CD4-positive, alpha-beta T cell (primary cell): ENCODE measurements around the gene KIF26B. TPM values are rescaled to one million over a fixed set of nuclear protein-coding genes. Genes with fewer than 3 reads are reported as not detected.

Source experiments
- ATAC-seq: fragments of 200-7000 bp; cut with Tn5 transposase; one replicate; pipeline ENCODE4 v1.10.0; 2022; ENCODE audit warnings: mild to moderate bottlenecking; ENCODE audit not compliant: poor library complexity
- CTCF ChIA-PET: fragments of 350-600 bp; sonication (Branson Sonifier 250); formaldehyde crosslinking; loops from one replicate; lab custom pipeline; 2021; ENCODE audit warnings: antibody characterized with exemption, inconsistent platforms; lab: Charles Lee
- POLR2A ChIA-PET: fragments of 350-600 bp; sonication (Branson Sonifier 250); formaldehyde crosslinking; loops from one replicate; lab custom pipeline; 2021; ENCODE audit warnings: antibody characterized with exemption, inconsistent platforms; lab: Charles Lee
- DNase-seq, 14 experiments: peaks; one replicate each; pipeline ENCODE4 v3.0.0-alpha.2; 2013 to 2020; ENCODE audit warnings: mixed read lengths in 2 of 14
- H3K27ac ChIP-seq, 2 donors: one replicate each; pipeline versions ENCODE4 v1.5.1 to v1.7.0; 2013; ENCODE audit warnings: low read length in 2 of 2, low read depth in 1 of 2, mild to moderate bottlenecking in 1 of 2
- H3K27me3 ChIP-seq, 2 experiments: 1 replicate in 1 of 2; 2 replicates in 1 of 2; pipeline versions ENCODE4 v1.6.1 to v1.7.0; 2013; ENCODE audit warnings: low read length in 2 of 2, control low read depth in 1 of 2, mild to moderate bottlenecking in 1 of 2, moderate library complexity in 1 of 2; ENCODE audit not compliant: insufficient read depth in 2 of 2, control insufficient read depth in 1 of 2
- H3K36me3 ChIP-seq: one replicate; pipeline ENCODE4 v1.6.1; 2013; ENCODE audit warnings: low read length, control low read depth; ENCODE audit not compliant: insufficient read depth
- H3K4me1 ChIP-seq: one replicate; pipeline ENCODE4 v1.6.1; 2013; ENCODE audit warnings: low read length, control low read depth; ENCODE audit not compliant: insufficient read depth
- H3K4me3 ChIP-seq: one replicate; pipeline ENCODE4 v1.5.1; 2013; ENCODE audit warnings: mild to moderate bottlenecking, low read length, moderate library complexity
- H3K9me3 ChIP-seq, 2 experiments: 1 replicate in 1 of 2; 2 replicates in 1 of 2; pipeline versions ENCODE4 v1.6.1 to v1.7.0; 2013; ENCODE audit warnings: low read length in 2 of 2, mild to moderate bottlenecking in 2 of 2, control low read depth in 1 of 2, moderate library complexity in 1 of 2; ENCODE audit not compliant: control insufficient read depth in 1 of 2, insufficient read depth in 1 of 2
- H3K27ac Mint-ChIP-seq: one replicate; pipeline ENCODE4 v1.8.0; 2020; ENCODE audit warnings: mixed read lengths
- H3K27me3 Mint-ChIP-seq: one replicate; pipeline ENCODE4 v1.8.0; 2021; ENCODE audit warnings: mixed read lengths
- H3K36me3 Mint-ChIP-seq: one replicate; pipeline ENCODE4 v1.8.0; 2021; ENCODE audit warnings: low read depth, mixed read lengths
- H3K4me1 Mint-ChIP-seq: one replicate; pipeline ENCODE4 v1.8.0; 2021; ENCODE audit warnings: low read depth, mixed read lengths
- H3K4me3 Mint-ChIP-seq: one replicate; pipeline ENCODE4 v1.8.0; 2020; ENCODE audit warnings: mild to moderate bottlenecking, mixed read lengths
- H3K9me3 Mint-ChIP-seq: one replicate; pipeline ENCODE4 v1.8.0; 2020; ENCODE audit warnings: mixed read lengths
- intact Hi-C, 2 experiments: fragments of 100-400 bp; cut with DNase I in 1 of 2; cut with micrococcal nuclease in 1 of 2; formaldehyde crosslinking; loops; one replicate each; pipeline versions ENCODE4 v1.15.1 to v1.9.0; 2023 to 2025; cut with DNase I, micrococcal nuclease
- total RNA-seq, 174 experiments: library from RNA in 2 of 174; stranded (reverse) in 2 of 174; gene quantifications; one replicate each; pipeline ENCODE4 v1.2.3 and lab custom pipeline; 2021 to 2026
- TF ChIP-seq, protein P1 (sequence below): fragments of 200-600 bp; IDR thresholded peaks from one replicate; pipeline ENCODE4 v1.8.0; 2022; ENCODE audit warnings: antibody characterized with exemption, mild to moderate bottlenecking

The KIF26B gene
- total RNA-seq, 2 experiments from 2014 or later: 0.03 TPM; not detected in 1

DNA sequence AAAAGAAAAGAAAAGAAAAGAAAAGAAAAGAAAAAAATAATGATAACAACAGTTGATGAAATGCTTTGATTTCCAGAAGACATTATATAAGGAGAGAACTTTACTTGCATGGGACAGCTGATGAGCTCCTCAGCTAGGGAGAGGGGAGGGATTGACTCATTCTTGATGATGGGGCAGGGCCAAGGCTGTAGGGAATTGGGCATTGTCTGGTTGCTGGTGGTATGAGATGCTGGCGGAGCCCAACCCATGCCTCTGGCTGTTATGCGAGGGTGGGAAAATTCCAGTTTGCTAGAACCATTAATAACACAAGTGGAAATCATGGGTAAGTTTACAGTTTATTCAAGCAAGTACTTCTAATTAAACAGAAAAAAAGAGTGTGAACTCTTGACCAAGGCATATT is 36.0 kb upstream of the KIF26B start:
- intact Hi-C loops: no loop called here
- Mint-ChIP-seq H3K36me3 (no peaks in the 10 kb centered on the region), H3K9me3 (no peaks in the 10 kb centered on the region), H3K27ac (no peak overlapping the region), H3K4me1 (no peaks in the 10 kb centered on the region), H3K27me3 (no peaks in the 10 kb centered on the region), H3K4me3 (no peak overlapping the region)
- ATAC-seq (no peak), DNase-seq (no peak)
- no peaks in the 10 kb centered on the region for H3K27me3 ChIP-seq
- no peaks in the 10 kb centered on the region for H3K36me3 ChIP-seq
- ChIA-PET CTCF (no interaction called here), POLR2A (no interaction called here)
- no peaks in the 10 kb centered on the region for H3K4me1 ChIP-seq
- H3K9me3 ChIP-seq: no peaks in the 10 kb centered on the region
- no peak overlapping the region for H3K4me3 ChIP-seq
- TF ChIP-seq, protein P1, sequence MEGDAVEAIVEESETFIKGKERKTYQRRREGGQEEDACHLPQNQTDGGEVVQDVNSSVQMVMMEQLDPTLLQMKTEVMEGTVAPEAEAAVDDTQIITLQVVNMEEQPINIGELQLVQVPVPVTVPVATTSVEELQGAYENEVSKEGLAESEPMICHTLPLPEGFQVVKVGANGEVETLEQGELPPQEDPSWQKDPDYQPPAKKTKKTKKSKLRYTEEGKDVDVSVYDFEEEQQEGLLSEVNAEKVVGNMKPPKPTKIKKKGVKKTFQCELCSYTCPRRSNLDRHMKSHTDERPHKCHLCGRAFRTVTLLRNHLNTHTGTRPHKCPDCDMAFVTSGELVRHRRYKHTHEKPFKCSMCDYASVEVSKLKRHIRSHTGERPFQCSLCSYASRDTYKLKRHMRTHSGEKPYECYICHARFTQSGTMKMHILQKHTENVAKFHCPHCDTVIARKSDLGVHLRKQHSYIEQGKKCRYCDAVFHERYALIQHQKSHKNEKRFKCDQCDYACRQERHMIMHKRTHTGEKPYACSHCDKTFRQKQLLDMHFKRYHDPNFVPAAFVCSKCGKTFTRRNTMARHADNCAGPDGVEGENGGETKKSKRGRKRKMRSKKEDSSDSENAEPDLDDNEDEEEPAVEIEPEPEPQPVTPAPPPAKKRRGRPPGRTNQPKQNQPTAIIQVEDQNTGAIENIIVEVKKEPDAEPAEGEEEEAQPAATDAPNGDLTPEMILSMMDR: no peak
- no peak overlapping the region for H3K27ac ChIP-seq

DNA sequence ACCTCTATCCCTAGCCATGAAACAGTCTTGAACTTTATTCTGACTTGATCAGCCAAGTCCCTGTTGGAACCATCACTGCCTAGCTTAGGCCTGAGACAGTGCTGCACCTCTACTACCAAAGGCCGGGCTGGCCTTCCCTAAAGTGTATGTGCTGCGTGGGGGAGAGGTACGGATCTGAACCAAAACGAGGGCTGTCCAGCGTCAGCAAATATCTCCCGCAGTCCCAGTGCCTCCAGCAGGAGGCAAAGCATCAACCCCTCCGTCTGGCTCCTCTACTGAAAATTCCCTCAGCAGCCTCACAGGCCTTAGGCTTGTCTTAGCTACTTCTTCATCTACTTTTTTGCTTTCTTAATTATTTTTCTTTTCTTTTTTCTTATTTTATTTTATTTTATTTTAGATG is 33.3 kb upstream of the KIF26B start:
- H3K36me3 Mint-ChIP-seq: no peaks in the 10 kb centered on the region
- ChIA-PET POLR2A (no interaction called here), CTCF (no interaction called here)
- Histone ChIP-seq H3K27me3 (no peaks in the 10 kb centered on the region), H3K9me3 (no peaks in the 10 kb centered on the region), H3K27ac (no peak overlapping the region), H3K4me1 (no peaks in the 10 kb centered on the region), H3K36me3 (no peaks in the 10 kb centered on the region), H3K4me3 (no peak overlapping the region)
- TF ChIP-seq, protein P1: no peak
- H3K9me3 Mint-ChIP-seq: no peaks in the 10 kb centered on the region
- H3K4me1 Mint-ChIP-seq: no peaks in the 10 kb centered on the region
- no peak overlapping the region for H3K27ac Mint-ChIP-seq
- ATAC-seq: no peak
- DNase-seq: no peak
- peaks cover under 1% of the 10 kb centered on the region for H3K27me3 Mint-ChIP-seq
- intact Hi-C loops: no loop called here
- no peak overlapping the region for H3K4me3 Mint-ChIP-seq

DNA sequence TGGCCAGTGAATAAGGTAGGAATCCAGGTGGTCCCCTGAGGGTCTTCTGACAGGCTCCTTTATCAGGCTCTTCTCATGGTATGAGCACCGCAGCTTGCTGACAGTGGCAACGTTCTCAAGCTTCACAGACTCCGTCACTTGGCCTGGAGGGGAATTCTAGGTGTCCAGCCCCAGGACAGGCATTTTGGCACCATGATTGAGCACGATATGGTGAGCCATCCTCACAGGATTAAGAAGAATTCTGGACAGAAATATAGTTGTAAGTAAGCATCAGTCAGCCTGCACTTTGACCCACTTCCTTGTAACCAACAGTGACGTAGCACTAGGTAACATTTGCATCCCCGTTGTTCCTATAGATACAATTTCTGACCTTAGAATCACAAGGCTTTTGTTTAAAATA is 30.5 kb upstream of the KIF26B start:
- Mint-ChIP-seq H3K27me3 (peaks cover 11% of the 10 kb centered on the region), H3K4me3 (no peak overlapping the region), H3K4me1 (no peaks in the 10 kb centered on the region), H3K27ac (no peak overlapping the region), H3K36me3 (no peaks in the 10 kb centered on the region), H3K9me3 (no peaks in the 10 kb centered on the region)
- H3K4me3 ChIP-seq: no peak overlapping the region
- H3K27me3 ChIP-seq: no peaks in the 10 kb centered on the region
- CTCF ChIA-PET: no interaction called here
- intact Hi-C loops: no loop called here
- ATAC-seq (no peak), DNase-seq (no peak)
- TF ChIP-seq, protein P1: no peak
- H3K9me3 ChIP-seq: no peaks in the 10 kb centered on the region
- H3K36me3 ChIP-seq: no peaks in the 10 kb centered on the region
- POLR2A ChIA-PET: no interaction called here
- H3K4me1 ChIP-seq: no peaks in the 10 kb centered on the region
- H3K27ac ChIP-seq: no peak overlapping the region
